ENCODE measurements around the gene NOXRED1.

NOXRED1 gene

DNA sequence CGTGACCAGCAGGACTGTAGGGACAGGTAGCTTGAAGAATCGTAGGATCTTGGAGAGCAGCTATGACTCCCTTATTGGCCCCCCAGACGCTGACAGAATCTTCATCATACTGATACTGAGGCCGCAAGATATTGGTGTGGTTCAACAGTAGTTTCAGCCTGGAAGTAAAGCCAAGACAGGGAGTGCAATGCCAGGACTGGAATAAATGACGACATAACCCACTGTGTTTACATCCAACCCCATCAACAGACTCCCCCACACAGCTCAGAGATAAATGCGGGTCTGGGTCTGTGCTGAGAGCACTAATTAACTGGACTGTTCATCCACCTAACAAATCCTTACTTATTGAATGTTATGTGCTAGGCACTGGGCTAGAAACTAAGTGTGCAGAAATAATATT, 16.6 kb downstream of the NOXRED1 start:
- DNase-seq = no peak

GRCh38 chr14:77406086-77406485, 17.2 kb downstream of the NOXRED1 start:
- no peak for DNase-seq

DNA sequence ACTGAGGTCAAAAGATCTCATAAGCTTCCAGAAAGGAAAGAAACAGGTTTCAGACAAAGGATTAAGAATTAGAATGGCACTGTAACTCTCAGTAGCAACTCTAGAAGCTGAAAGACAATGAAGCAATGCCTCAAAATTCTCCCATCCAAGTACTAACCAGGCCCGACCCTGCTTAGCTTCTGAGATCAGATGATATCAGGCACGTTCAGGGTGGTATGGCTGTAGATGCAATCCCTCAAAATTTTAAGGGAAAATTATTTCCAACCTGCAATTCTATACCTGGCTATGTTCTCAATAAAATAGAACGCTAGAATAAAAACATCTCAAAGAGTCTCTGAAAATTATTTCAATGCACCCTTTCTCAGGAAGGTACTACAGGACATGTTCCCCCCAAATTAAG, 19.6 kb downstream of the NOXRED1 start:
- DNase-seq = no peak

DNA sequence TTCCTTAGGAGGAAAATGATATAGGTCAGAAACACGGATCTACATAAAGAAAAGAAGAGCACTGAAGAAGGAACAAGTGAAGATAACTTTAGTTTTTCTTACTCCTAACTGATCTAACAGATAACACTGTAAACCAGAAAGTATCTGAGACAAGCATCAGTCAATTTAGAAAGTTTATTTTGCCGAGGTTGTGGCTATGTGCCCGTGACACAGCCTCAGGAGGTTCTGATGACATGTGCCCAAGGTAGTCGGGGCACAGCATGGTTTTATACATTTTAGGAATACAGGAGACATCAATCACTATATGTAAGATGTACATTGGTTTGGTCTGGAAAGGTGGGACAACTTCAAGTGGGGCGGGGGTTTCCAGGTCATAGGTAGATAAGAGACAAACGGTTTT, 23.1 kb downstream of the NOXRED1 start:
- DNase-seq = no peak

DNA sequence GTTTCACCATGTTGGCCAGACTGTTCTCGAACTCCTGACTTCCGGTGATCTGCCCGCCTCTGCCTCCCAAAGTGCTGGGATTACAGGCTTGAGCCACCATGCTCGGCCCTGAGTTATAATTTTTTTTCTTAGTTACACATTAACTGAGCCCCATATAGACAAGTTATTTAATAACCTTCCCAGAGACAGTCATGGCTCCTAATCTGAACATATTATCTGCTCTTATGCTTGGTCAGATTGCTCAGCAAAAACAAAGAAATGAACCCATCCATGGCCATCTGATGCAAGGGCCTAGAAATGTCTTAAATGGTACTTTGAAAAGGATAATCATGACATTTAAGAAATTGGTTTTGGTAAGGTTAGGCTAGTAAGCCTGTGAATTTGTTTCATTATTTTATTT, 33.1 kb downstream of the NOXRED1 start:
- DNase-seq = no peak

- DNase-seq = no peak
Observed at GRCh38 chr14:77378701-77379100, 44.6 kb downstream of the NOXRED1 start.

DNA sequence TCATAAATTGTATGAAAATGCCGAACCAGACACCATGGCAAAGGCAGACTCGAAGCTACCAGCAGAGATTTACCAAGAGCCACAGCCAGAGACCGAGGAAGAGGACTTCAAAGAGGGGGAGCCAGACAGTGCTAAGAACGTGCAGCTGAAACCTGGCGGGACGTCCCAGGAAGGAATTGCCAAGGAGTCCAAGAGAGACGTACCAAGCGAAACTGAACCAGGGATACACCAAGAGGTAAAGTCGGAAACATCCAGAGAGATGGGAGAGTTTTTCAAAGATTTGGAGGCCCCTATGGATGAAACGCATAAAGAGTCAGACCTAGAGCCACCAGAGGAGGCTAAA, 45.9 kb downstream of the NOXRED1 start:
- DNase-seq = no peak

- DNase-seq = peak; percentile 71
Observed at GRCh38 chr14:77376771-77377501, 46.4 kb downstream of the NOXRED1 start, which contains the start of the genes SAMD15 and TMED8. Gene SAMD15 (plus strand): TSS chr14:77377379. CDS start chr14:77377419, 40 bp downstream. Gene TMED8 (minus strand): TSS chr14:77377094. CDS start chr14:77377053, 41 bp downstream.

DNA sequence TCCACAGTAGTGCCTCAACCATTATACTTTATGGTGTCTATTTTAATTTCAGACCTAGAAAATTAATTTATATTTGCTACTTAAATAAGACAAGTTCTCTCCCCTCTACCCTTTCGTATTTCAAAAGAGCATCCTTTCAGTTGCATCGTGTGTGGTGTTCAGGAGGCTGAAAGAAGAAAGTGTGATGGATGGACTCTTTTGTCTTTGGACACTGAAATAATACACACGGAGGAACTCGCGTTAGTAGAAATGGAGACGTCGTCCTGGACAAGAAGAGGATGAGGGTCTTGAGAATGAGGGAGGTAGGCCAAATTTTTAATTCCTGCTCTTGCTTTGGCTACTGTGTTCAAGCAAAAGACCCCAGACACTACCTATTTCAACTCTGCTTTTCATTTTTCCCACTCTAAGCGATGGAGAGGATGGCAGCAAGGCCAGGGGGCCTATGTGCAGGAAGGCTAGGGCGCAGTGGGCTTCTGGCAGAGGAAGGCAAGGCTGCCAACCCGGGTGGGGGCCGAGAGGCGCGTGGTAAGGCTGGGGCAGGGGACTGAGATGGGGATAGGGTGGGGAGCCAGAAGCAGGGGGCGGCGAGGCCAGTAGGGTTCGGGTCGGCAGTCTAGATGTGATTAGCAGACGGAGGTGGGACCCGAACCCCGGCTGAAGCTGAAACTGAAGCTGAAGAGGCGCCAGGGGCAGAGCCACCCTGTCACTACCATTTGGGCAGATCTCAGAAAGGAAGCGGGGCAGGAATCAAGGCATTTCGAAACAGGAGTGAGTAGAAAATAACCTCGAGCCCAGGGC, 47.2 kb downstream of the NOXRED1 start:
- no peak for DNase-seq

- no peak for DNase-seq
Observed at GRCh38 chr14:77375164-77375950, 48.0 kb downstream of the NOXRED1 start.

DNA sequence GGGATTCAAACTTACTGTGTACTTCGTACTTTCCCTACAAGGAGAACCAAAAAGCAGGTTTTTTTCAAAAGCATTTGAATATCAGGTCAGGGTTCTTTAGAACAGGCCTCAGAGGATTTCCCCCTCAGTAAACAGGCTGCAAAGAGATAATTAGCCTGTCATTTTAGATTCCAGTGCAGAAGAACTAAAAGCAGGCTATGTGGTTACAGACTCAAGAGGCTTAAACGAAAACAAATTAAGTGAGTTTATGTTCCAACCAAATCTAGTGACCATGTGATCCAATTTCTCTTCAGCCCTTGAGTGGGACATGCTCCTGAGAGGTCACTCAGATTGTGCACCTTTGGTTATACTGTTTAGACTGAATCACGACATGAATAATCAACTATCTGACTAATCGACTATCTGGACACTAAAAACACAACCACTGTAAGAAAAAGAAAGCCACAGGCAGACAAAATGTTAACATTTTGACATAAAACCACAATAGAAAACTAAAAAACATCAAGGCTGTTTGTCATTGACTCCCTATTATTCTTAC, 51.0 kb downstream of the NOXRED1 start:
- no peak for DNase-seq

DNA sequence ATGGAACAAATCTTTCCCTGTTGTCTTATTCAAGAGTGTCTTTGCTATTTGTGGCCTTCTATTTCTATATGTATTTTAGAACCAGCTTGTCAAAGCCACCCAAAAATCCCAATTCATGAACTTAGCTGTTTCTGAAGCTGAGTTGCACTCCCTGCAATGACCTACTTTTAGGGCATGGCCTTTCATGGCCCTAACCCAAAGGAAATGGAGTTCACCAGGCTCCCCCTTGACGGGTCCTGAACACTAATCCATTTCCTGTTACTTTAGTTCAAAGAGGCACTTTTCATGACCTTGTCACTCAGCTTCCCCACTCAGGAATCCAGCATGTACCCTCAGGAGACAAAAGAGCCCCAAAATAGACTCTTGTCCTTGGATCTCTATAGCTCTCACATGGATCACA, 54.0 kb downstream of the NOXRED1 start:
- no peak for DNase-seq

DNA sequence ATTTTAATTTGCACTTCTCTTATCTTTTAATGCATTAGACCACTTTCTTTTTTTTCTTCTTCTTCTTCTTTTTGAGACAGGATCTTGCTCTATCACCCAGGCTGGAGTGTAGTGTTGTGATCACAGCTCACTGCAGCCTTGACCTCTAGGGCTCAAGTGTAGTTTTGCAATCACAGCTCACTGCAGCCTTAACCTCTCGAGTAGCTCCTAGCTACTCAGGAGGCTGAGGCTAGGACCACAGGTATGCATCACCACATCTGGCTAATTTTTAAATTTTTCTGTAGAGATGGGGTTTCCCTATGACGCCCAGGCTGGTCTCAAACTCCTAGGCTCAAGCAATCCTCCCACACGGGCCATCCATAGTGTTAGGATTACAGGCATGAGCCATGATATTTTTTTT, 59.2 kb downstream of the NOXRED1 start:
- DNase-seq = no peak

GRCh38 chr14:77359626-77360025, 63.7 kb downstream of the NOXRED1 start:
- DNase-seq = no peak

DNA sequence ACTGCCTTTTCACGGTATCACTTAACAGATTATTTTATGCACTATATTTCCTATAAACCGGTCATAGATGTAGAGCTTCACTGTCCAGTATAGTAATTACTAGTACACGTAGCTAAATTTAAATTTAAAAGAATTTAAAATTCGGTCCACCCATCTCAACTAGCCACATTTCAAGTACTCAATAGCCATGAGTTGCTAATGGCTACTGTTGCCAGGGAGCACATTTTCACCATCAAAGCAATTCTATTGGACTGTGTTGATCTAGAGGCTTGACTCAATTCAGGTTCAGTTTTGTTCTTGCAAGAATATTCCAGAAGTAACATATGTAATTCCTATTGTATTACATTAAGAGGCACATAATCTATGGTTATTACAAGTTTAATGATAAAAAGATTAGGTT, 66.4 kb downstream of the NOXRED1 start:
- no peak for DNase-seq

DNA sequence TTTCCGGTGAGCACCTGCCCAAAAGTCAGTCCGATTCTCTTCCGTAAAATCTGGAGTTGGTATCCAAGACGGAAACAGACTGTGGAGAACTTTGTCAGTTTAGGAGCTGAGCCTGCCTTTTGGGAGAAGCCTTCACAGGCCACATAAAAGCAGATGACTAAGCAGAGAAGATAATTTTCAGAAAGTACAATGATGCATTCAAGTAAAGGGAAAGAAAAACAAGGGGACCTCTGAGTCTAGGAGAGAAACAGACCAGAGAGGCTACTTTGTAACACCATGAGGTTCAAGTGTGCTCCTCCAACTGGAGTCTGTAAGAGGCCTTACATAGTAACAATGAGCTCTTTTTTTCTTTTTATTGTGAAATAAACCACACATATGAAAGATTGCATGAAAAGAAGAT, 67.5 kb downstream of the NOXRED1 start:
- no peak for DNase-seq

- DNase-seq = no peak
Observed at GRCh38 chr14:77353469-77354141, 69.7 kb downstream of the NOXRED1 start.

- DNase-seq = no peak
Observed at GRCh38 chr14:77347751-77348150, 75.6 kb downstream of the NOXRED1 start.

DNA sequence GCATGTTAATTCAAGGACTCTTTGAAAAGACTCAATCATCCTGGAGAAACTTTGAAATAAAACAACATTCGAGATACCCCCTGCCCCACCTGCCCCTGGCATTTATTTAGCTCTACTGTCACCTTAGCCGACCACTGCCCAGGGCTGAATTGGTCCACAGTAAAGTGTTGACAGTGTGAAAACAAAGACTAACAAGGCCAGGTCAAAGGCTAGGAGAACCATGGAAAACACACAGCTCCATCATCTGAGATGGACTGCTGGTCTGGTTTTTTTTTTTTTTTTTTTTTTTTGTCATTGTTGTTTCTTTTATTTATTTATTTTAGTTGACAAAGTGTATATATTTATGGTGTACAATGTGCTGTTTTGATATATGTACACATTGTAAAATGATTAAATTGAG, 76.8 kb downstream of the NOXRED1 start:
- DNase-seq = no peak

DNA sequence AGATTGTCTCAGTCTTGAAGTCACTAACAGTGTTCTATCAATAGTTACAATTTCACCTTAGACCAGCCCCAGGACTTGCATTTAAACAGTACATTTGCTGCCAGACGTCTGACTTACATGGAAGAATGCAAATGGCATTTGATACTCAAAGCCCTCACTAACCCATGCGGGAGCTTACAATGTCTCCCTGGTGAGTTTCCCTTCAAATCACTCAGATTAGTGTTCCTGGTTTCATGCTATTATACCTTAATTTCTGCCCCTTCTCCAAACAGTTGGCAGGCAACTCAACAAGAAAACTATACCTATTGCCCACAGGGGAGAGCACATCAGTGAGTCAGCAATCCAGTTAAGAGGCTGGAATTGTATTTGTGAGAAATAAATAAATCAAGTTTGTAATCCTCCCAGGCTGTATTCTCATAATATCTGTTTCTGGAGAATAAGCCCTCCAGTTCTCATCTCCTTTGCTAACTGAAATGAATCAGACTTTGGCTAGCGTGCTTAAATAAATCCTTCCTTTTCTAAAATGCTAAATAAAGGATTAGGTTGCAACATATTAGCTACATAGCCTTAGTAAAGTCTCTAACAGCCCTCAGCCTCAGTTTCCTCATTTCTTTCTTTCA, 78.8 kb downstream of the NOXRED1 start:
- DNase-seq = no peak

Data from NCI-H446 treated with DMSO at 0.1 percent for 48 hours (cell line).